GM12874 (cell line): ENCODE measurements around the gene IL17RC.

Source experiments
- TF ChIP-seq, protein P1 (sequence below): IDR thresholded peaks from 2 replicates; pipeline ENCODE4 v1.5.1; 2011; ENCODE audit warnings: low read depth, mild to moderate bottlenecking, control low read depth, low read length, moderate library complexity; ENCODE audit not compliant: insufficient read depth

The IL17RC gene, protein sequence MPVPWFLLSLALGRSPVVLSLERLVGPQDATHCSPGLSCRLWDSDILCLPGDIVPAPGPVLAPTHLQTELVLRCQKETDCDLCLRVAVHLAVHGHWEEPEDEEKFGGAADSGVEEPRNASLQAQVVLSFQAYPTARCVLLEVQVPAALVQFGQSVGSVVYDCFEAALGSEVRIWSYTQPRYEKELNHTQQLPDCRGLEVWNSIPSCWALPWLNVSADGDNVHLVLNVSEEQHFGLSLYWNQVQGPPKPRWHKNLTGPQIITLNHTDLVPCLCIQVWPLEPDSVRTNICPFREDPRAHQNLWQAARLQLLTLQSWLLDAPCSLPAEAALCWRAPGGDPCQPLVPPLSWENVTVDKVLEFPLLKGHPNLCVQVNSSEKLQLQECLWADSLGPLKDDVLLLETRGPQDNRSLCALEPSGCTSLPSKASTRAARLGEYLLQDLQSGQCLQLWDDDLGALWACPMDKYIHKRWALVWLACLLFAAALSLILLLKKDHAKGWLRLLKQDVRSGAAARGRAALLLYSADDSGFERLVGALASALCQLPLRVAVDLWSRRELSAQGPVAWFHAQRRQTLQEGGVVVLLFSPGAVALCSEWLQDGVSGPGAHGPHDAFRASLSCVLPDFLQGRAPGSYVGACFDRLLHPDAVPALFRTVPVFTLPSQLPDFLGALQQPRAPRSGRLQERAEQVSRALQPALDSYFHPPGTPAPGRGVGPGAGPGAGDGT

DNA sequence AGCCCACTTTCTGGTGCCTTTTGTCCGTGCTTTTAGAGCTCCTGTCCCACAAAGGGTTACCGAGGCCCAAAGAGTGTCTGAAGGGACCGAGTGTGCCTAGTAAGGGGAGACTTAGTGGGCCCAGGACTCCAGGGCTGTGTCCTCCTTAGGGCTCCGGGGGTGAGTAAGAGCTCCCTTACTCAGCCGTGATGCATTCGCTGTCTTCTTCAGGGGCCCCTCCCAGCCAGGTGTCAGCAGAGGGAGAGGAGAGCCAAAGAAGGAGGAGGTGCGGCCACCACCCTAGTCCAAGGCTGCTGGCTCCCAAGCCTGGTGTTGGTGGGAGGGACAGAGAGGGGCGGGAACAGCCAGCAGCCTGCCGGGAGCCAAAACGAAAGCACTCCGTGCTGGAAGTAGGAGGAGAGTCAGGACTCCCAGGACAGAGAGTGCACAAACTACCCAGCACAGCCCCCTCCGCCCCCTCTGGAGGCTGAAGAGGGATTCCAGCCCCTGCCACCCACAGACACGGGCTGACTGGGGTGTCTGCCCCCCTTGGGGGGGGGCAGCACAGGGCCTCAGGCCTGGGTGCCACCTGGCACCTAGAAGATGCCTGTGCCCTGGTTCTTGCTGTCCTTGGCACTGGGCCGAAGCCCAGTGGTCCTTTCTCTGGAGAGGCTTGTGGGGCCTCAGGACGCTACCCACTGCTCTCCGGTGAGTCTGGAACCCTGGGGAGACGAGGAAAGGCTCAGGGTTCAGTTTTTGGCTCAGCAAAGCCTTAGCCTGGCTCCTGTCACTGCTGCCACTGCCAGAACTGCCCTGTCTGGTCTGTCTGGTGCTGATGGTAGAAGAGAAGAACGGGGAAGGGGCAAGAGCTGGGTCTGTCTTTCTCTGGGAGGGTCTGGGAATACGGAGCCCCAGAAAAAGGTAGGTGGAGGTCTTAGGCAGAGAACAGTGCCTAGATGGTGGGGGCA is at the start of gene IL17RC:
IL17RC (plus strand) TSS at position 365 of the 947 bp plus-strand sequence; CDS start at position 583, 218 bp downstream.
- TF ChIP-seq, protein P1, sequence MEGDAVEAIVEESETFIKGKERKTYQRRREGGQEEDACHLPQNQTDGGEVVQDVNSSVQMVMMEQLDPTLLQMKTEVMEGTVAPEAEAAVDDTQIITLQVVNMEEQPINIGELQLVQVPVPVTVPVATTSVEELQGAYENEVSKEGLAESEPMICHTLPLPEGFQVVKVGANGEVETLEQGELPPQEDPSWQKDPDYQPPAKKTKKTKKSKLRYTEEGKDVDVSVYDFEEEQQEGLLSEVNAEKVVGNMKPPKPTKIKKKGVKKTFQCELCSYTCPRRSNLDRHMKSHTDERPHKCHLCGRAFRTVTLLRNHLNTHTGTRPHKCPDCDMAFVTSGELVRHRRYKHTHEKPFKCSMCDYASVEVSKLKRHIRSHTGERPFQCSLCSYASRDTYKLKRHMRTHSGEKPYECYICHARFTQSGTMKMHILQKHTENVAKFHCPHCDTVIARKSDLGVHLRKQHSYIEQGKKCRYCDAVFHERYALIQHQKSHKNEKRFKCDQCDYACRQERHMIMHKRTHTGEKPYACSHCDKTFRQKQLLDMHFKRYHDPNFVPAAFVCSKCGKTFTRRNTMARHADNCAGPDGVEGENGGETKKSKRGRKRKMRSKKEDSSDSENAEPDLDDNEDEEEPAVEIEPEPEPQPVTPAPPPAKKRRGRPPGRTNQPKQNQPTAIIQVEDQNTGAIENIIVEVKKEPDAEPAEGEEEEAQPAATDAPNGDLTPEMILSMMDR: no peak

DNA sequence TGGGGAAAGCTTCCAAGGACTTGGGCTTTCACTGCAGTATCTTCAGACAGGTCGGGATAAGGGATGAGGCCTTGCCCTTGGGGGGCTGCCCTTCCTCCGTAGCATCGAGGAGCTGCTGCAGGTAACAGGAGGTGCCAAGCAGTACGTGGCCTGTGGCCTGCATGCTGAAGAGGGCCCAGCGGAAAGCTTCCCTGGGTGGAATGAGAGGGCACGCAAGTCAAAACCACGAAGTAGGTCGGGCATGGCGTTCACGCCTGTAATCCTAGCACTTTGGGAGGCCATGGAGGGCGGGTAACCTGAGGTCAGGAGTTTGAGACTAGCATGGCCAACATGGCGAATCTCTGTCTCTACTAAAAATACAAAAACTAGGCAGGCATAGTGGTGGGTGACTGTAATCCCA is 49.8 kb upstream of the IL17RC start:
- TF ChIP-seq, protein P1: no peak

DNA sequence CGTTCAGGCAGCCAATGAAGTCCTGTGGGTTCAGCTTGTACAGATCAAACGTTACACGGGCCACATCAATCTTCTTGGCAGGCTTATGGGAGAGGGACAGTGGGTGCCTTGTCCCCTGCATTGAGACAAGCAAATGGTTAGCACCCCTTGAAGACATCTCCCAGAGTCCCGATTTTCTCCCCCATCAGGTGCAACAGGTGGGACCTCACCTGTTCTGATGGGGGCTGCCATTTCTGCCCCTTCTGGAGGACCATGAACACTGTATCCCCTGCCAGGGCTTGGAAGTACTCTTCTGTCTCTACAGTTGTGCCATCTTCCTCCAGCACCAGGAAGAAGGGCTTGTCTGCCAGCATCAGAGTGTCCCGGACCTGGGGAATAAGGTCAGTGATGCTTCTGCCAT is 46.9 kb upstream of the IL17RC start:
- TF ChIP-seq, protein P1: no peak

DNA sequence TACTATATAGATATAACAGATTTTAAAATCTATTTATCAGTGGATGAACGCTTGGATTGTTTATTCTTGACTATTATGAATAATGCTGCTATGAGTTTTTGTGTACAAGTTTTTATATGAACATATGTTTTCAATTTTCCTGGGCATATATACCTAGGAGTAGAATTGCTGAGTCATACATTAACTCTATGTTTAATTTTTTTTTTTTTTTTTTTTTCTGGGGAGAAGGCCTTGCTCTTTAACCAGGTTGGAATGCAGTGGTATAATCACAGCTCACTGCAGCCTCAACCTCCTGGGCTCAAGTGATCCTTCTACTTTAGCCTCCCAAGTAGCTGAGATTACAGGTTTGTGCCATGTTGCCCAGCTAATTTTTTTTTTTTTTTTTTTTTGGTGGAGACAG is 45.9 kb upstream of the IL17RC start:
- TF ChIP-seq, protein P1: no peak

DNA sequence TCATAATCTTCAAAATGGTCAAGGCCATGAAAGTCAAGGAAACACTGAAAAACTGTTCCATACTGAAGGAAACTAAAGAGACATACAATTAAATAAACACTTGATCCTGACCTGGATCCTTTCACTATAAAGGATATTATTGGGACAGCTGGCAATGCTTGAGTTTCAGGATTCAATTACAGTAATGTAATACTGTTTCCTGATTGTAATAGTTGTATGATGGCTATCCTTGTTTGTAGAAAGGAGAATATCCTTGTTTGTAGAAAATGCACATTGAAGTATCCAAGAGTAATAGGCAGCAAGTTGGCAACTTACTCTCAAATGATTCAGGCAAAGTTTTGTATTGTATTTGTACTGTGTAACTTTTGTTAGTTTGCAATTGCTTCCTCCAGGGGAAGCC is 41.5 kb upstream of the IL17RC start:
- TF ChIP-seq, protein P1: no peak

DNA sequence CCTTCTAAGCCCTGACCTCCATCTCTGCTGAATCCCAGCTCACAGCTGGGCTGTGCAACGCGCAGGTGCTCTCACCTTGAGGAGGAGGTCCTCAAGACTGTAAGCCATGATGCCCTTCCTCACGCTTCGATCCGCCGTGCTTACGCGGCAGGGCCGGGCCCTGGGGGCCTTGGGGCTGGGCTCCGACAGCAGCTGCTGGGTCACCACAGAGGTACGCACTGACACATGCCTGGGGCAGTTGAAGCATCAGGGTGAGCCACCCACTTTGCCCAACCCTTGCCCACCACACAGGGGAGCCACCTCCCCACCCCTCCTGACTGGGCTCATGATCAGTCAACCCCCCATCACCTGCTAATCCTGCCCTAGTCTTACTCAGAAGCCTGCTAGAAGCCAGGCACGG is 39.9 kb upstream of the IL17RC start:
- TF ChIP-seq, protein P1: no peak

DNA sequence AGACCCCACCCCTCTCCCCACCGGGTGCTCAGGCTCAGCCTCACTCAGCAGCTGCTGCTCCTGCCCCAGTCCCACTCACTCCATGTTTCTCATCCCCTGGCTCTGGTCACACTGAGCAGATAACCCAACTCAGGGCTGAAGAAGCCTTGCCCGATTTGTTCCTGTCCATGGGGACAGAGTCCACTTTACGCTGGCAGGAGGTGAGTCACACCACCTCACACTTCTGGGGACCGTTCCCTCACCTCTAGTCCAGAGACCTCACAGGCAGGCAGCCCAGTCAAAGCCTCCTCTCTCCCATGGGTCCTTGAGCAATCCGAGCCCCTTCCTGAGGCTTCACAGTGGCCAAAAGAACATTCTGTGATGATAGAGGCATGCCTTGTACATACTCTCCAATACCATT is 38.2 kb upstream of the IL17RC start:
- TF ChIP-seq, protein P1: no peak
